PFSK-1 (cell line): ENCODE data around the gene CYB561D2.

Experiments
- POLR2AphosphoS5 ChIP-seq: IDR thresholded peaks from 2 replicates; pipeline ENCODE4 v1.6.1; 2012; ENCODE audit warnings: low read depth, mild to moderate bottlenecking, control low read depth, low read length, moderate library complexity
- REST ChIP-seq, 2 experiments: IDR thresholded peaks; 2 replicates each; pipeline versions ENCODE4 v1.6.1 to v1.8.0; 2011 to 2012; ENCODE audit warnings: low read depth in 2 of 2, low read length in 2 of 2, control low read depth in 1 of 2, inconsistent platforms in 1 of 2, mild to moderate bottlenecking in 1 of 2, moderate library complexity in 1 of 2; ENCODE audit not compliant: insufficient read depth in 1 of 2
- SIN3A ChIP-seq: IDR thresholded peaks from 2 replicates; pipeline ENCODE4 v1.6.1; 2012; ENCODE audit warnings: mild to moderate bottlenecking, low read length, moderate library complexity, borderline replicate concordance; ENCODE audit not compliant: insufficient read depth
- TAF1 ChIP-seq: IDR thresholded peaks from 2 replicates; pipeline ENCODE4 v1.6.1; 2012; ENCODE audit warnings: low read length, control low read depth, borderline replicate concordance; ENCODE audit not compliant: insufficient read depth

- TF ChIP-seq POLR2AphosphoS5 (no peak), TAF1 (no peak), SIN3A (no peak), REST (IDR thresholded peaks at IDR 0.05; ENCODE audit: insufficient read depth in 1 of 2, low read depth in 2 of 2, low read length in 2 of 2) (no peak)
These were observed 492 bp upstream of the CYB561D2 start for GRCh38 chr3:50350213-50350526.
